SK-N-SH (cell line): ENCODE data around the gene DRD2. TPM values are rescaled to one million over a fixed set of nuclear protein-coding genes. Genes with fewer than 3 reads are reported as not detected.

Source experiments
- CTCF ChIA-PET: fragments of 300-600, 350-600 bp; formaldehyde crosslinking; extraction: SDS; loops from one replicate; lab custom pipeline; 2021; lab: Yijun Ruan, JAX
- POLR2A ChIA-PET: fragments of 350-600 bp; sonication (Branson Sonifier 250); formaldehyde crosslinking; extraction: SDS; loops from one replicate; lab custom pipeline; 2020; ENCODE audit warnings: antibody characterized with exemption, inconsistent platforms; lab: Yijun Ruan, JAX
- DNase-seq: peaks from one replicate; pipeline ENCODE4 v3.0.0; 2012
- H2AFZ ChIP-seq: fragments of 200-600 bp; sonication (generic); 2 replicates; pipeline ENCODE4 v1.8.1; 2016; ENCODE audit warnings: antibody characterized with exemption, mild to moderate bottlenecking, low read depth
- H3F3A ChIP-seq: fragments of 200-600 bp; sonication (generic); replicated peaks from 2 replicates; pipeline ENCODE3; 2016; ENCODE audit warnings: antibody characterized with exemption, mild to moderate bottlenecking; ENCODE audit not compliant: insufficient read depth
- H3K27ac ChIP-seq, 2 experiments: fragments of 200-500 bp in 1 of 2; fragments of 200-600 bp in 1 of 2; sonication (Bioruptor generic) in 1 of 2; sonication (generic), shearing (Covaris generic) in 1 of 2; 2 replicates each; pipeline versions ENCODE4 v1.5.1 to v1.6.1; 2014 to 2016; ENCODE audit warnings: low read depth in 2 of 2, inconsistent platforms in 1 of 2, low read length in 1 of 2, mild to moderate bottlenecking in 1 of 2, mixed read lengths in 1 of 2
- H3K27me3 ChIP-seq: fragments of 200-600 bp; sonication (generic), shearing (Covaris generic); 2 replicates; pipeline ENCODE4 v1.6.1; 2016; ENCODE audit warnings: mixed run types; ENCODE audit not compliant: insufficient read depth
- H3K36me3 ChIP-seq, 2 experiments: fragments of 200-500 bp in 1 of 2; fragments of 200-600 bp in 1 of 2; sonication (Bioruptor generic) in 1 of 2; sonication (generic) in 1 of 2; replicated peaks in 1 of 2; 2 replicates each; pipeline versions ENCODE3 to v1.5.1; 2014 to 2016; ENCODE audit warnings: low read length in 1 of 2, mild to moderate bottlenecking in 1 of 2; ENCODE audit not compliant: insufficient read depth in 2 of 2, control insufficient read depth in 1 of 2
- H3K4me1 ChIP-seq, 2 experiments: fragments of 200-500 bp in 1 of 2; fragments of 200-600 bp in 1 of 2; sonication (Bioruptor generic) in 1 of 2; sonication (generic), shearing (Covaris generic) in 1 of 2; 2 replicates each; pipeline versions ENCODE4 v1.5.1 to v1.6.1; 2014 to 2016; ENCODE audit warnings: low read depth in 1 of 2, low read length in 1 of 2, mixed run types in 1 of 2; ENCODE audit not compliant: insufficient read depth in 2 of 2, control insufficient read depth in 1 of 2
- H3K4me2 ChIP-seq: fragments of 200-600 bp; sonication (generic), shearing (Covaris generic); 2 replicates; pipeline ENCODE4 v1.6.1; 2017; ENCODE audit warnings: mixed run types
- H3K4me3 ChIP-seq, 2 experiments: fragments of 200-500 bp in 1 of 2; fragments of 200-600 bp in 1 of 2; sonication (Bioruptor generic) in 1 of 2; sonication (generic), shearing (Covaris generic) in 1 of 2; 2 replicates each; pipeline versions ENCODE4 v1.5.1 to v1.8.1; 2014 to 2016; ENCODE audit warnings: low read depth in 2 of 2, inconsistent platforms in 1 of 2, low read length in 1 of 2, mild to moderate bottlenecking in 1 of 2, mixed read lengths in 1 of 2, moderate library complexity in 1 of 2
- H3K79me2 ChIP-seq: fragments of 200-600 bp; sonication (generic); 2 replicates; pipeline ENCODE4 v1.8.1; 2017; ENCODE audit warnings: mild to moderate bottlenecking; ENCODE audit not compliant: insufficient read depth
- H3K9ac ChIP-seq: fragments of 200-600 bp; sonication (generic); 2 replicates; pipeline ENCODE4 v1.6.1; 2017; ENCODE audit warnings: mixed run types
- H3K9me2 ChIP-seq: fragments of 200-600 bp; sonication (generic); 2 replicates; pipeline ENCODE4 v1.6.1; 2017; ENCODE audit warnings: mixed run types
- H3K9me3 ChIP-seq: fragments of 200-600 bp; sonication (generic); 2 replicates; pipeline ENCODE4 v1.6.1; 2017; ENCODE audit warnings: mixed run types, mild to moderate bottlenecking, moderate library complexity
- H4K20me1 ChIP-seq: fragments of 200-600 bp; sonication (generic); 2 replicates; pipeline ENCODE4 v1.6.1; 2017; ENCODE audit warnings: mild to moderate bottlenecking, mixed run types; ENCODE audit not compliant: insufficient read depth
- CHD2 ChIP-seq: fragments of 150-350 bp; IDR thresholded peaks from 2 replicates; pipeline ENCODE4 v1.6.1; 2018; ENCODE audit warnings: low read length; ENCODE audit not compliant: partially characterized antibody
- CTCF ChIP-seq: fragments of 200-600 bp; sonication (generic); IDR thresholded peaks from 2 replicates; pipeline ENCODE4 v1.6.1; 2017; ENCODE audit warnings: antibody characterized with exemption, mild to moderate bottlenecking, moderate library complexity
- ELF1 ChIP-seq: IDR thresholded peaks from 2 replicates; pipeline ENCODE4 v1.4.0; 2012
- FOXM1 ChIP-seq: IDR thresholded peaks from 2 replicates; pipeline ENCODE4 v1.4.0; 2012; ENCODE audit warnings: low read depth, mild to moderate bottlenecking
- GABPA ChIP-seq: IDR thresholded peaks from 2 replicates; pipeline ENCODE4 v1.4.0; 2012; ENCODE audit warnings: low read depth, mild to moderate bottlenecking
- MAX ChIP-seq: IDR thresholded peaks from 2 replicates; pipeline ENCODE4 v1.4.0; 2012; ENCODE audit warnings: low read depth
- MEF2A ChIP-seq: IDR thresholded peaks from 2 replicates; pipeline ENCODE4 v1.4.0; 2012; ENCODE audit warnings: low read depth, borderline replicate concordance
- NFIC ChIP-seq: IDR thresholded peaks from 2 replicates; pipeline ENCODE4 v1.4.0; 2012; ENCODE audit warnings: borderline replicate concordance
- NRF1 ChIP-seq: IDR thresholded peaks from 2 replicates; pipeline ENCODE4 v1.6.1; 2012; ENCODE audit warnings: low read depth, mild to moderate bottlenecking, low read length
- POLR2AphosphoS5 ChIP-seq: IDR thresholded peaks from 2 replicates; pipeline ENCODE4 v1.6.1; 2012; ENCODE audit warnings: low read depth, low read length
- REST ChIP-seq: IDR thresholded peaks from 2 replicates; pipeline ENCODE4 v1.6.1; 2012; ENCODE audit warnings: mild to moderate bottlenecking, low read depth, low read length, moderate library complexity
- RXRA ChIP-seq: IDR thresholded peaks from 2 replicates; pipeline ENCODE4 v1.4.0; 2012; ENCODE audit warnings: low read depth, mild to moderate bottlenecking, borderline replicate concordance
- SMC3 ChIP-seq: IDR thresholded peaks from 2 replicates; pipeline ENCODE4 v1.6.1; 2012; ENCODE audit warnings: low read depth, low read length, improper control_type of control experiment
- TCF12 ChIP-seq: IDR thresholded peaks from 2 replicates; pipeline ENCODE4 v1.4.0; 2012
- TEAD4 ChIP-seq: IDR thresholded peaks from 2 replicates; pipeline ENCODE4 v1.4.0; 2012; ENCODE audit warnings: mild to moderate bottlenecking, borderline replicate concordance; ENCODE audit not compliant: insufficient read depth
- USF1 ChIP-seq: IDR thresholded peaks from 2 replicates; pipeline ENCODE4 v1.4.0; 2012; ENCODE audit warnings: low read depth, borderline replicate concordance
- USF2 ChIP-seq: fragments of 150-350 bp; IDR thresholded peaks from 2 replicates; pipeline ENCODE4 v1.6.1; 2017; ENCODE audit warnings: antibody characterized with exemption, low read length, low read depth, borderline replicate concordance
- YY1 ChIP-seq: IDR thresholded peaks from 2 replicates; pipeline ENCODE4 v1.4.0; 2012; ENCODE audit warnings: low read depth, mild to moderate bottlenecking
- WGBS: methylation state at CpG from one replicate; pipeline ENCODE4 v1.1.6; 2017; ENCODE audit warnings: low lambda C conversion rate; 5-methylcytosine and 5-hydroxymethylcytosine counted together
- polyA plus RNA-seq, 3 experiments: library from polyadenylated mRNA; depleted of rRNA; stranded (reverse); fragments of >200 nt; gene quantifications; 2 replicates each; pipeline ENCODE4 v1.2.3, GENCODE V29; 2012

DRD2 gene
- polyA plus RNA-seq, 1 of the 3 experiments (the other 2 are of a cell fraction): 0.10 TPM

GRCh38 chr11:113377681-113378412 lies 97.4 kb downstream of the DRD2 start:
- DNase-seq: peak; percentile 29
- H4K20me1 ChIP-seq: no peaks in the 10 kb centered on the region
- no peak overlapping the region for H3K27ac ChIP-seq
- H3K27me3 ChIP-seq: no peaks in the 10 kb centered on the region
- H3K9me3 ChIP-seq: no peaks in the 10 kb centered on the region
- H3K4me2 ChIP-seq: no peak overlapping the region
- WGBS: 49% methylated on average over 6 of the region's 7 CpGs
- ChIA-PET POLR2A (no interaction called here), CTCF (interaction anchor here (1.4 to 2.3 kb wide), 2 partner anchors 10 to 154 kb away, joined by 3 to 8 read pairs; no protein-coding TSS in a partner anchor)
- H3K4me1 ChIP-seq: peaks cover 0 to 8% of the 10 kb centered on the region in 2 experiments; a peak in 2 of 4 replicates
- H3K79me2 ChIP-seq: no peaks in the 10 kb centered on the region
- no peak overlapping the region for H3K4me3 ChIP-seq
- TF ChIP-seq NRF1 (no peak), TEAD4 (no peak), ELF1 (no peak), FOXM1 (no peak), USF2 (no peak), RXRA (no peak), CHD2 (no peak)
- H3F3A ChIP-seq: no peaks in the 10 kb centered on the region
- H3K9ac ChIP-seq: no peak overlapping the region
- no peaks in the 10 kb centered on the region for H3K36me3 ChIP-seq
- no peak overlapping the region for H2AFZ ChIP-seq
- no peaks in the 10 kb centered on the region for H3K9me2 ChIP-seq

GRCh38 chr11:113376156-113376555 lies 99.0 kb downstream of the DRD2 start:
- no peaks in the 10 kb centered on the region for H4K20me1 ChIP-seq
- H3K9ac ChIP-seq: no peak overlapping the region
- no peak for TF ChIP-seq SMC3
- no peak for TF ChIP-seq CHD2
- no peak for TF ChIP-seq NRF1
- no peak for TF ChIP-seq MAX
- no peak for TF ChIP-seq GABPA
- no peak for TF ChIP-seq REST
- no peak for TF ChIP-seq YY1
- no peak for TF ChIP-seq ELF1
- TF ChIP-seq FOXM1: no peak
- no peak for TF ChIP-seq NFIC
- no peak for TF ChIP-seq USF1
- no peak for TF ChIP-seq TCF12
- TF ChIP-seq CTCF: no peak
- no peak for TF ChIP-seq POLR2AphosphoS5
- TF ChIP-seq MEF2A: no peak
- ChIA-PET CTCF (interaction anchor here (1.4 kb wide), 1 partner anchor 156 kb away, joined by 3 read pairs; no protein-coding TSS in a partner anchor), POLR2A (interaction anchor here (0.7 kb wide), 1 partner anchor 1610 kb away, joined by 4 read pairs; the partner anchor contains the start of gene PPP2R1B)
- no peaks in the 10 kb centered on the region for H3K27me3 ChIP-seq
- no peaks in the 10 kb centered on the region for H3K9me2 ChIP-seq
- no peak overlapping the region for H3K4me3 ChIP-seq
- no peaks in the 10 kb centered on the region for H3K9me3 ChIP-seq
- WGBS: 67% methylated on average over 3 of the region's 3 CpGs
- no peaks in the 10 kb centered on the region for H3K79me2 ChIP-seq
- H3K36me3 ChIP-seq: no peaks in the 10 kb centered on the region
- no peak overlapping the region for H3K4me2 ChIP-seq
- peaks cover 0 to 8% of the 10 kb centered on the region in 2 experiments; a peak in 2 of 4 replicates for H3K4me1 ChIP-seq
- DNase-seq: no peak
- no peaks in the 10 kb centered on the region for H3F3A ChIP-seq
- H3K27ac ChIP-seq: no peak overlapping the region
- H2AFZ ChIP-seq: no peak overlapping the region
